Gastroesophageal sphincter (tissue), 3 donors: Measurements from ENCODE around the gene NFKBIL1.
"Not testable (repeated sequence)": the region's sequence is repeated elsewhere in the genome, so short reads cannot be mapped to it uniquely, and the experiment has no call there.

ENCODE experiments used
- EP300 ChIP-seq: sonication (generic); formaldehyde crosslinking; IDR thresholded peaks from one replicate; pipeline ENCODE4 v1.6.1; 2017; ENCODE audit warnings: antibody characterized with exemption, mild to moderate bottlenecking
- POLR2A ChIP-seq, 2 donors: fragments of 450-650 bp; IDR thresholded peaks; one replicate each; pipeline ENCODE4 v1.6.1; 2017; ENCODE audit warnings: antibody characterized with exemption in 2 of 2, mild to moderate bottlenecking in 2 of 2, moderate library complexity in 1 of 2
- POLR2AphosphoS5 ChIP-seq: sonication (generic); formaldehyde crosslinking; IDR thresholded peaks from one replicate; pipeline ENCODE4 v1.6.1; 2017; ENCODE audit warnings: antibody characterized with exemption
- TF ChIP-seq, protein P1 (sequence below), 4 experiments: fragments of 200-600 bp in 2 of 4; fragments of 450-650 bp in 2 of 4; sonication (generic) in 1 of 4; IDR thresholded peaks; one replicate each; pipeline ENCODE4 v1.5.1; 2017 to 2019; ENCODE audit warnings: antibody characterized with exemption in 4 of 4, mild to moderate bottlenecking in 2 of 4, moderate library complexity in 2 of 4

DNA sequence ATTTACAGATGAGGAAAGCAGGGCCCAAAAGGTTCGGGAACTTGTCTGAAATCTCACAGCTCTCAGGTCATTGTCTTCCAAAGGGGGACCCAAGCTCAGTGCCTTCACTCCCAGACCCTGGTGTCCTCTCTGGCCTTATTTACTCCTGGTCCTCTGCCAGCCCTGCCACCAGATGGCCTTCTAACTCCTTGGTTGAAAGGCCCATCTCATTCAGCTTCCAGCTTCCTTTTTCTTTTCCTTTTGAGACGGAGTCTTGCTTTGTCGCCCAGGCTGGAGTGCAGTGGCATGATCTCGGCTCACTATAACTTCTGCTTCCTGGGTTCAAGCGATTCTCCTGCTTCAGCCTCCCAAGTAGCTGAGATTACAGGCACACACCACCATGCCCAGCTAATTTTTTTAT, 4.0 kb downstream of the NFKBIL1 start:
- TF ChIP-seq POLR2AphosphoS5; EP300; POLR2A (IDR thresholded peaks at IDR 0.05): not testable (repeated sequence)
- TF ChIP-seq, protein P1, sequence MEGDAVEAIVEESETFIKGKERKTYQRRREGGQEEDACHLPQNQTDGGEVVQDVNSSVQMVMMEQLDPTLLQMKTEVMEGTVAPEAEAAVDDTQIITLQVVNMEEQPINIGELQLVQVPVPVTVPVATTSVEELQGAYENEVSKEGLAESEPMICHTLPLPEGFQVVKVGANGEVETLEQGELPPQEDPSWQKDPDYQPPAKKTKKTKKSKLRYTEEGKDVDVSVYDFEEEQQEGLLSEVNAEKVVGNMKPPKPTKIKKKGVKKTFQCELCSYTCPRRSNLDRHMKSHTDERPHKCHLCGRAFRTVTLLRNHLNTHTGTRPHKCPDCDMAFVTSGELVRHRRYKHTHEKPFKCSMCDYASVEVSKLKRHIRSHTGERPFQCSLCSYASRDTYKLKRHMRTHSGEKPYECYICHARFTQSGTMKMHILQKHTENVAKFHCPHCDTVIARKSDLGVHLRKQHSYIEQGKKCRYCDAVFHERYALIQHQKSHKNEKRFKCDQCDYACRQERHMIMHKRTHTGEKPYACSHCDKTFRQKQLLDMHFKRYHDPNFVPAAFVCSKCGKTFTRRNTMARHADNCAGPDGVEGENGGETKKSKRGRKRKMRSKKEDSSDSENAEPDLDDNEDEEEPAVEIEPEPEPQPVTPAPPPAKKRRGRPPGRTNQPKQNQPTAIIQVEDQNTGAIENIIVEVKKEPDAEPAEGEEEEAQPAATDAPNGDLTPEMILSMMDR (IDR thresholded peaks at IDR 0.05) = peak in 1 of 4 experiments; percentile 32
